ENCODE measurements around the gene TMUB2. TPM values are rescaled to one million over a fixed set of nuclear protein-coding genes. Genes with fewer than 3 reads are reported as not detected.
"Not testable (repeated sequence)": the region's sequence is repeated elsewhere in the genome, so short reads cannot be mapped to it uniquely, and the experiment has no call there.

TMUB2 gene
- total and polyA plus RNA-seq, 3 experiments from 2014 or later: 20.8 to 37.5 (median 22.5) TPM

DNA sequence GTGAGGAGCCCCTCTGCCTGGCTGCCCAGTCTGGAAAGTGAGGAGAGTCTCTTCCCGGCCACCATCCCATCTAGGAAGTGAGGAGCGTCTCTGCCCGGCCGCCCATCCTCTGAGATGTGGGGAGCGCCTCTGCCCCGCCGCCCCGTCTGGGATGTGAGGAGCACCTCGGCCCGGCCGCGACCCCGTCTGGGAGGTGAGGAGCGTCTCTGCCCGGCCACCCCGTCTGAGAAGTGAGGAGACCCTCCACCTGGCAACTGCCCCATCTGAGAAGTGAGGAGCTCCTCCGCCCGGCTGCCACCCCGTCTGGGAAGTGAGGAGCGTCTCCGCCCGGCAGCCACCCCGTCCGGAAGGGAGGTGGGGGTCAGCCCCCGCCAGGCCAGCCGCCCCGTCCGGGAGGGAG is 51.1 kb downstream of the TMUB2 start:
- DNase-seq; POLR2A ChIA-PET; H3K4me3 Mint-ChIP-seq; H3K9me3 ChIP-seq (ENCODE audit: low read length); H3K4me1 Mint-ChIP-seq; H3K9me3 Mint-ChIP-seq; H3K36me3 Mint-ChIP-seq; H3K27me3 ChIP-seq (ENCODE audit: insufficient read depth, low read length, poor library complexity, severe bottlenecking); H3K27me3 Mint-ChIP-seq; H3K4me1 ChIP-seq (ENCODE audit: insufficient read depth, low read length); CTCF ChIA-PET; H3K27ac ChIP-seq (ENCODE audit: low read depth, low read length); H3K27ac Mint-ChIP-seq; H3K4me3 ChIP-seq (ENCODE audit: low read length); H3K36me3 ChIP-seq (ENCODE audit: insufficient read depth, low read length): not testable (repeated sequence)

DNA sequence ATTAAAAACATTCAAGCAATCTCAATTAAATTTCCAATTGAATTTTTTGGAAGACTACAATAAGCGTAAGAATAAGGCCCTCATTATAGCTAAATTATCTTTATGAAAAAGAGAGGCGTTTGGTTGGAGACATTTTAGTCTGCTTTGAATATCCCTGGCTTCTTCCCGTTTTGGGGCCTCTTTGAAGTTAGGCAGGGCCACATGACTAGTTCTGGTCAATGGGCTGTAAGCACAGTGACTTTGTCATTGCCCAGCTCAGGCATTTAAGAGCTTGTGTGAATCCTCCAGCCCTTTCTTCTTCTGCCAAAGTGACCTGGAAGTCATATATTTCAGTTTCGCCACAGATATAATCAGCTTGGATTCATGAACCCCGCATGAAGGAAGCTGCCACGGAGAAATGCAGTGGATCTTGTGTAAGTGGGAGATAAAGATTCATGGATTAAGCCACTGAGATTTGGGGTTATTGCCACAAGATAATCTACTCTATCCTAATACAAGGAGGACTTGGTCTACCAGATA is 54.4 kb downstream of the TMUB2 start:
- Histone ChIP-seq H3K27me3 (ENCODE audit: insufficient read depth, low read length, poor library complexity, severe bottlenecking) (no peaks in the 10 kb centered on the region), H3K4me3 (ENCODE audit: low read length) (no peak overlapping the region), H3K4me1 (ENCODE audit: insufficient read depth, low read length) (peaks cover 10% of the 10 kb centered on the region), H3K9me3 (ENCODE audit: low read length) (no peaks in the 10 kb centered on the region), H3K27ac (ENCODE audit: low read depth, low read length) (no peak overlapping the region), H3K36me3 (ENCODE audit: insufficient read depth, low read length) (no peaks in the 10 kb centered on the region)
- Mint-ChIP-seq H3K4me3 (no peak overlapping the region), H3K36me3 (no peaks in the 10 kb centered on the region), H3K27me3 (peaks cover 4% of the 10 kb centered on the region in 2 donors), H3K9me3 (no peaks in the 10 kb centered on the region), H3K4me1 (peaks cover 9 to 13% (median 11%) of the 10 kb centered on the region in 3 donors), H3K27ac (no peak overlapping the region)
- DNase-seq: no peak
- POLR2A ChIA-PET: no interaction called here
- CTCF ChIA-PET: interaction anchor here (0.6 kb wide), 1 partner anchor 119 kb away, joined by 3 read pairs; no protein-coding TSS in a partner anchor

Other genes with a start within 250 kb of the TMUB2 start
- gene PPY, start 244.5 kb upstream of the TMUB2 start, total RNA-seq: not detected
- not detected for gene PPY, start 244.5 kb upstream of the TMUB2 start, polyA plus RNA-seq
- not detected for gene PYY, start 233.0 kb upstream of the TMUB2 start, total RNA-seq
- gene PYY, start 233.0 kb upstream of the TMUB2 start, polyA plus RNA-seq: not detected
- under 1 TPM; 0.60 to 0.74 TPM for gene NAGS, start 182.3 kb upstream of the TMUB2 start, total RNA-seq
- gene NAGS, start 182.3 kb upstream of the TMUB2 start, polyA plus RNA-seq: 1.0 TPM
- 10 to 100 TPM; 32.5 to 36.0 TPM for gene TMEM101, start 172.0 kb upstream of the TMUB2 start, total RNA-seq
- 28.8 TPM for gene TMEM101, start 172.0 kb upstream of the TMUB2 start, polyA plus RNA-seq
- gene LSM12, start 120.3 kb upstream of the TMUB2 start, total RNA-seq: 10 to 100 TPM; 79.9 to 81.9 TPM
- 80.7 TPM for gene LSM12, start 120.3 kb upstream of the TMUB2 start, polyA plus RNA-seq
- gene G6PC3, start 116.2 kb upstream of the TMUB2 start, total RNA-seq: 10 to 100 TPM; 37.1 to 38.3 TPM
- 27.0 TPM for gene G6PC3, start 116.2 kb upstream of the TMUB2 start, polyA plus RNA-seq
- gene HDAC5, start 63.3 kb upstream of the TMUB2 start, total RNA-seq: 10 to 100 TPM; 22.7 to 24.2 TPM
- 38.1 TPM for gene HDAC5, start 63.3 kb upstream of the TMUB2 start, polyA plus RNA-seq
- gene HROB, start 45.0 kb upstream of the TMUB2 start, total RNA-seq: 10 to 100 TPM; 16.2 to 16.5 TPM
- gene HROB, start 45.0 kb upstream of the TMUB2 start, polyA plus RNA-seq: not detected
- gene ASB16, start 16.3 kb upstream of the TMUB2 start, total RNA-seq: under 1 TPM in 1 of 2 experiments, not detected in 1; 0.11 TPM
- 0.10 TPM for gene ASB16, start 16.3 kb upstream of the TMUB2 start, polyA plus RNA-seq
- gene ATXN7L3, start 12.9 kb downstream of the TMUB2 start, total RNA-seq: 100 to 1,000 TPM in 1 of 2 experiments, 10 to 100 TPM in 1; 96.6 to 111 TPM
- gene ATXN7L3, start 12.9 kb downstream of the TMUB2 start, polyA plus RNA-seq: 15.4 TPM
- 100 to 1,000 TPM; 186 to 199 TPM for gene UBTF, start 32.7 kb downstream of the TMUB2 start, total RNA-seq
- gene UBTF, start 32.7 kb downstream of the TMUB2 start, polyA plus RNA-seq: 78.0 TPM
- gene SLC4A1, start 81.2 kb downstream of the TMUB2 start, total RNA-seq: not detected
- not detected for gene SLC4A1, start 81.2 kb downstream of the TMUB2 start, polyA plus RNA-seq
- gene RUNDC3A, start 121.6 kb downstream of the TMUB2 start, total RNA-seq: not detected
- gene RUNDC3A, start 121.6 kb downstream of the TMUB2 start, polyA plus RNA-seq: not detected
- 100 to 1,000 TPM; 159 to 174 TPM for gene SLC25A39, start 137.9 kb downstream of the TMUB2 start, total RNA-seq
- gene SLC25A39, start 137.9 kb downstream of the TMUB2 start, polyA plus RNA-seq: 133 TPM
- gene GRN, start 158.3 kb downstream of the TMUB2 start, total RNA-seq: 10 to 100 TPM; 48.7 to 50.3 TPM
- gene GRN, start 158.3 kb downstream of the TMUB2 start, polyA plus RNA-seq: 56.4 TPM
- under 1 TPM; 0.33 to 0.35 TPM for gene FAM171A2, start 176.9 kb downstream of the TMUB2 start, total RNA-seq
- gene FAM171A2, start 176.9 kb downstream of the TMUB2 start, polyA plus RNA-seq: 0.28 TPM
- gene ITGA2B, start 202.7 kb downstream of the TMUB2 start, total RNA-seq: under 1 TPM in 1 of 2 experiments, not detected in 1; 0.31 TPM
- 0.12 TPM for gene ITGA2B, start 202.7 kb downstream of the TMUB2 start, polyA plus RNA-seq